BJ (cell line): ENCODE results near the gene SMURF2. TPM values are rescaled to one million over a fixed set of nuclear protein-coding genes. Genes with fewer than 3 reads are reported as not detected.

Experiments
- CTCF ChIA-PET: fragments of 350-600 bp; formaldehyde crosslinking; extraction: SDS; loops from one replicate; lab custom pipeline; 2021; ENCODE audit warnings: antibody characterized with exemption, inconsistent platforms; lab: Yijun Ruan, JAX
- POLR2A ChIA-PET: fragments of 300-600 bp; sonication (Branson Sonifier 250); formaldehyde crosslinking; extraction: SDS; loops from one replicate; lab custom pipeline; 2021; ENCODE audit warnings: antibody characterized with exemption; lab: Charles Lee
- DNase-seq: peaks from one replicate; pipeline ENCODE4 v3.0.0-alpha.2; 2011; ENCODE audit warnings: low read depth
- H3K27me3 ChIP-seq: 2 replicates; pipeline ENCODE4 v1.6.0; 2011; ENCODE audit warnings: low read length; ENCODE audit not compliant: control insufficient read depth, insufficient read depth
- H3K36me3 ChIP-seq: 2 replicates; pipeline ENCODE4 v1.5.1; 2011; ENCODE audit warnings: low read length; ENCODE audit not compliant: control insufficient read depth, insufficient read depth
- H3K4me3 ChIP-seq: 2 replicates; pipeline ENCODE4 v1.5.1; 2011; ENCODE audit warnings: low read depth, mild to moderate bottlenecking, control low read depth, low read length
- polyA plus RNA-seq: library from polyadenylated mRNA; depleted of rRNA; stranded (reverse); fragments of >200 nt; gene quantifications from 2 replicates; pipeline ENCODE4 v1.2.3, GENCODE V29; 2011
- TF ChIP-seq, protein P1 (sequence below): IDR thresholded peaks from 2 replicates; pipeline ENCODE4 v1.5.1; 2011; ENCODE audit warnings: low read depth, mild to moderate bottlenecking, control low read depth, inconsistent platforms, low read length, moderate library complexity; ENCODE audit not compliant: insufficient read depth

Gene SMURF2
- polyA plus RNA-seq, 1 experiment: 18.8 TPM

GRCh38 chr17:64634218-64634617 lies 27.9 kb downstream of the SMURF2 start:
- POLR2A ChIA-PET: no interaction called here
- no peak for DNase-seq
- Histone ChIP-seq H3K27me3 (no peaks in the 10 kb centered on the region), H3K4me3 (no peak overlapping the region), H3K36me3 (no peaks in the 10 kb centered on the region)
- TF ChIP-seq, protein P1, sequence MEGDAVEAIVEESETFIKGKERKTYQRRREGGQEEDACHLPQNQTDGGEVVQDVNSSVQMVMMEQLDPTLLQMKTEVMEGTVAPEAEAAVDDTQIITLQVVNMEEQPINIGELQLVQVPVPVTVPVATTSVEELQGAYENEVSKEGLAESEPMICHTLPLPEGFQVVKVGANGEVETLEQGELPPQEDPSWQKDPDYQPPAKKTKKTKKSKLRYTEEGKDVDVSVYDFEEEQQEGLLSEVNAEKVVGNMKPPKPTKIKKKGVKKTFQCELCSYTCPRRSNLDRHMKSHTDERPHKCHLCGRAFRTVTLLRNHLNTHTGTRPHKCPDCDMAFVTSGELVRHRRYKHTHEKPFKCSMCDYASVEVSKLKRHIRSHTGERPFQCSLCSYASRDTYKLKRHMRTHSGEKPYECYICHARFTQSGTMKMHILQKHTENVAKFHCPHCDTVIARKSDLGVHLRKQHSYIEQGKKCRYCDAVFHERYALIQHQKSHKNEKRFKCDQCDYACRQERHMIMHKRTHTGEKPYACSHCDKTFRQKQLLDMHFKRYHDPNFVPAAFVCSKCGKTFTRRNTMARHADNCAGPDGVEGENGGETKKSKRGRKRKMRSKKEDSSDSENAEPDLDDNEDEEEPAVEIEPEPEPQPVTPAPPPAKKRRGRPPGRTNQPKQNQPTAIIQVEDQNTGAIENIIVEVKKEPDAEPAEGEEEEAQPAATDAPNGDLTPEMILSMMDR: no peak
- CTCF ChIA-PET: interaction anchor here (1.0 to 1.6 kb wide), 4 partner anchors 11 to 42 kb away, joined by 3 to 4 read pairs (median 3); no protein-coding TSS in a partner anchor

GRCh38 chr17:64632606-64633005 lies 29.5 kb downstream of the SMURF2 start:
- ChIA-PET CTCF (interaction anchor here (0.8 to 1.1 kb wide), 2 partner anchors 16 to 107 kb away, joined by 3 read pairs; no protein-coding TSS in a partner anchor), POLR2A (no interaction called here)
- Histone ChIP-seq H3K36me3 (no peaks in the 10 kb centered on the region), H3K4me3 (no peak overlapping the region), H3K27me3 (no peaks in the 10 kb centered on the region)
- TF ChIP-seq, protein P1: no peak
- DNase-seq: no peak

DNA sequence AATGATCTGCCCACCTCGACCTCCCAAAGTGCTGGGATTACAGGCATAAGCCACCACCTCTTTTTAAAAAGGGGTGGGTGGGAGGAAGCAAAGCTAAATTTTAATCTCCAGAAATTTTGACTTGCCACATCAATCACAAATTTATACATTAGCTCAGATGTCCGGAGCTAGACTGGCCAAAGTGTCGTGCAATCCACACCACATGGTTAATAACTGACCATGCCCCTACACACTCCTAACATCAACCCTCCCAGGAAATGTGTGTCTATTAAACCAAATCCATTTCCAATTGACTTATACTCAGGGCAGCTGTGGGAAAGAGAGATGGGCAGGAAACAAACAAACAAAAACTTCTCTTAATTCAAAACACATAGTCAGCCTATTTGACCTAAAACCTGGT lies 29.9 kb downstream of the SMURF2 start:
- no peak for DNase-seq
- POLR2A ChIA-PET: no interaction called here
- TF ChIP-seq, protein P1: no peak
- CTCF ChIA-PET: interaction anchor here (0.8 to 1.1 kb wide), 2 partner anchors 17 to 106 kb away, joined by 3 read pairs; no protein-coding TSS in a partner anchor
- H3K4me3 ChIP-seq: no peak overlapping the region
- no peaks in the 10 kb centered on the region for H3K27me3 ChIP-seq
- no peaks in the 10 kb centered on the region for H3K36me3 ChIP-seq

DNA sequence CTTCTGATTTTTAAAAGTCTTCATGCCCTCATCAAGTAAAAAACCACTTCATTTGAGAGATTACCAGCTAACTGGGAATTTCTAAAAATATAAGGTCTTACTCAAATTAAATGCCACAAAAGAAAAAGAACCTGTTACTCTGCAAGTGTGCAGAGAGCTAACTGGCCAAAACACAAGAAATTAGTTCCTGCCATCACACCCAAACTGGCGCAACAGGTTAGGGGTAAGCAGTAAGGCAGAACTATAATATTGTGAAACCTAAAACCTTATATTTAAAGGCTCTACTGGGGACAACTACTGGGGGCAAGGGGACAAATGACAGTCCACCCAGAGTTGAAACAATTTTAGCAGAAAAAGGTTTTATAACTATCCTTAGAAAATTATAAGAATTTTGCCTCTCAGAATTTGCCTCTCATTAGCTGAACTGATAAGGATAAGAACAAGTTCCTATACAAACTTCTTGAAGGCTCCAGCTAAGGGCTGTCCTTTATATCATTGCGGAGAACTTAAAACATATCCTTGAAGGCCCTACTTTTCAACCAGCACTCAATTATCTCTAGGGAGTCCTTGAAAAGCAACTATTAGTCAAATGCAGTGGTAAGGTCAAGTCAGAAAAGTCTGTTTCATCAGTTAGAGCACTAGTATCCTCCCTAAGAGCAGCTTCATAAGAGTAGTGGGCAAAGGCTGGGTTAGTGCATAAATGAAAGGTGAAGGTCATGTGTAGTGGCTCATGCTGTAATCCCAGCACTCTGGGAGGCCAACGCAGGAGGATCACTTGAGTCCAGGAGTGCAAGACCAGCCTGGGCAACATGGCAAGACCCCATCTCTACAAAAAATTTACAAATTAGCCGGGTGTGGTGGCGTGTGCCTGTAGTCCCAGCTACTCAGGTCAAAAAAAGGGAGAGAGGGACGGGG lies 31.5 kb downstream of the SMURF2 start:
- no peaks in the 10 kb centered on the region for H3K27me3 ChIP-seq
- DNase-seq: no peak
- ChIA-PET CTCF (interaction anchor here (1.0 to 1.4 kb wide), 2 partner anchors 10 to 16 kb away, joined by 3 read pairs; no protein-coding TSS in a partner anchor), POLR2A (no interaction called here)
- no peak overlapping the region for H3K4me3 ChIP-seq
- H3K36me3 ChIP-seq: no peaks in the 10 kb centered on the region
- TF ChIP-seq, protein P1: no peak

- CTCF ChIA-PET: no interaction called here
- Histone ChIP-seq H3K4me3 (no peak overlapping the region), H3K27me3 (no peaks in the 10 kb centered on the region), H3K36me3 (no peaks in the 10 kb centered on the region)
- TF ChIP-seq, protein P1: no peak
- POLR2A ChIA-PET: no interaction called here
- no peak for DNase-seq
Measured at GRCh38 chr17:64628641-64629040, 33.5 kb downstream of the SMURF2 start.
